ENCODE data around the gene RRP9.
"Not testable (repeated sequence)": the region's sequence is repeated elsewhere in the genome, so short reads cannot be mapped to it uniquely, and the experiment has no call there.

The RRP9 gene

DNA sequence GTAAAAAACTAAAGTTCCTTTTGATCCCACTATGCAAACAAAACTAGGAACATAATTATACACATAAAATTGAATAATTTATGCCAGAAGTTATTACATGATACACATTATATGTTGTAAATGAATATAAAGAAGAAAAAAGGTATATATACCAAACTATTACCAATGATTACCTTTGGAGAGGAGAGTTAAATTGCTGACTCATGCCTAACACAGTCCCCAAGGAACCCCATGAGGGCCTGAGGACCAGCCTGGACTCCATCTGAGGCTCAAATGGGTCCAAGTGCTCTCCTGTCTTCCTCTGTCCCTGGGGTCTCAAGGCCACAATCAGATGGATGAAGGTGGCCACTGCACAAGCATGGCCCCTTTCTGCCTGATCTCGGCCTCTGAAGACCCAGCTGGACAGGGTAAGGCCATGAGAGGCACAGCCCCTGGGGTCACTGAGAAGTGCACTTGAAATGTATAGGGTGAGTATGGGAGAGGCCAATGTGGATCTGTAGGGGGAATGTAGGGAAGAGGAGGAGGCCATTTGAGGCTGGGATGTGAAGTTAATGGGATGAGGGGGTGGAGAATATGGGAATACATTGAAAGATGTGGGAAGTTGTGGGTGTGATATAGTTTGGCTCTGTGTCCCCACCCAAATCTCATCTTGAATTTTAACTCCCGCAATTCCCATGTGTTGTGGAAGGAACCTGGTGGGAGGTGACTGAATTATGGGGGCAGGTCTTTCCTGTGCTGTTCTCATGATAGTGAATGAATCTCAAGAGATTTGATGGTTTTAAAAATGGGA, 37.5 kb downstream of the RRP9 start:
- no peak for DNase-seq (ENCODE audit: low read depth, low spot score)

GRCh38 chr3:51902361-51902760, 39.3 kb downstream of the RRP9 start:
- not testable (repeated sequence) for DNase-seq (ENCODE audit: low read depth, low spot score)

GRCh38 chr3:51900043-51900442, 41.7 kb downstream of the RRP9 start:
- not testable (repeated sequence) for DNase-seq (ENCODE audit: low read depth, low spot score)

DNA sequence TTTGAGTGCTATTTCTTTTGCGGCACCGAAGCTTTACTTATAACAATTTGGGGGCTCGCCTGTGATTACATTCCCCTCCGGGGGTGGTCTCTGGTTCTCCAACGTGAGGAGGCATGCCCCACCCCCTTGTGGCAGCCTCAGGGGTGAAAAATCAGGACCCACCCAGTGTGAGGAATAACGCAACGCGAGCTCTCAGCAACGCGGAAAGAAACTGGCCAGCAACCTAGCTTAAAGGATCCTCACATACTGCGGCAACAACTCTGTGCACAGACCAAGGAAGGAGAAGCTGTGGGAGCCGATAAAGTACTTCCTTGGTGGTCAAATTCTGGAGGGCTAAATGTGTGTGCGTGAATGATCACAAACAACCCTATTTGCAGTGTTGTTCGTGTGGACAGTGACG, 44.3 kb downstream of the RRP9 start:
- DNase-seq (ENCODE audit: low read depth, low spot score): no peak

DNA sequence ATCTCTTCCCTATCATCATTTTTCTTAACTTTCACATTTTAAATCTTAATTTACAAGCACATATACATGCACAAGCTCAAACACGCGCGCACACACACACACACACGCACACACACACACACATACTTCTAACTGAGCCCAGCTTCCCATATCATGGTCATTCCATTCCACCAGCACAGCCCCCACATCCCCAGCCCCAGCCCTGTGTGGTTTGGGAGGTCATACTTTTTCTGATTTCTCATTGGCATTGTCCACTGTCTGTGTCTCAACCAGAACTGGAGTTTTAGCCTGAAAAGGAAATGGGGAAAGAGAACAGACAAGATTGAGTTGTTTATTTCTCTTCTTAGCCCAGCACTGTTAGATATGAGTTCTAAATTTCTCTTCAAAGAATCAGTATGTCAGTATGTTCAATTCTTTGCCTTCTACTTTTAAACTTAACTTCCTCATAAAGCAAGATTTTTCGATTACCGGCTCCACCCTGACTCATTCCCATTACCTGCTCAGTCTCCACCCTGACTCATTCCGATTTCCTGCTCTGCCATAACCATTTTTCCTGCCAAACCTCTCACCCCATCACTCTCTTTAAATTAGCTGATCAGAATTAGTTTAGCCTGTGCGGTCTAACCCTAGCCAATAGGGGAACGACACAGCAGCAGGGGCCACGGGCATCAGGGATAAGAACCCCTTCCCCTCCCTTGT, 44.9 kb downstream of the RRP9 start:
- DNase-seq (ENCODE audit: low read depth, low spot score): no peak

GRCh38 chr3:51894939-51895338, 46.8 kb downstream of the RRP9 start:
- DNase-seq (ENCODE audit: low read depth, low spot score): no peak

DNA sequence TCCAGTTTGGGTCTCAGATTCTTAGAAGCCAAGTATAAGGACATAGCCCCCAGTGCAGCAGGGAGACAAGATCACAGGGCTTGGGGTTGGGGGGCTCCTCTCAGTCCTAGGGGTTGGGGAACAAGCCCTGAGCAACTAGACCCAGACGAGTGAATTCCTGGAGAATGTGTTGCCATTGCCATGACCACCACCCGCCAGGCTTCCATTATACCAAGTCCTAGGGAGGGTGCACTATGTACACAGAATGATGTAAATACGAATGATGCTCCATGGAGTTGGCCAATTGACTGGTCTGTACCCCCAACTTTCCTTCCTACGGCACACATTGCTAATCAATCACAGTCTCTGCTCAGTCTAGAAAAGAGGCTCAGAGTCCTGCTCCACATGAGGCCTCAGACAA, 47.3 kb downstream of the RRP9 start:
- DNase-seq (ENCODE audit: low read depth, low spot score): no peak

DNA sequence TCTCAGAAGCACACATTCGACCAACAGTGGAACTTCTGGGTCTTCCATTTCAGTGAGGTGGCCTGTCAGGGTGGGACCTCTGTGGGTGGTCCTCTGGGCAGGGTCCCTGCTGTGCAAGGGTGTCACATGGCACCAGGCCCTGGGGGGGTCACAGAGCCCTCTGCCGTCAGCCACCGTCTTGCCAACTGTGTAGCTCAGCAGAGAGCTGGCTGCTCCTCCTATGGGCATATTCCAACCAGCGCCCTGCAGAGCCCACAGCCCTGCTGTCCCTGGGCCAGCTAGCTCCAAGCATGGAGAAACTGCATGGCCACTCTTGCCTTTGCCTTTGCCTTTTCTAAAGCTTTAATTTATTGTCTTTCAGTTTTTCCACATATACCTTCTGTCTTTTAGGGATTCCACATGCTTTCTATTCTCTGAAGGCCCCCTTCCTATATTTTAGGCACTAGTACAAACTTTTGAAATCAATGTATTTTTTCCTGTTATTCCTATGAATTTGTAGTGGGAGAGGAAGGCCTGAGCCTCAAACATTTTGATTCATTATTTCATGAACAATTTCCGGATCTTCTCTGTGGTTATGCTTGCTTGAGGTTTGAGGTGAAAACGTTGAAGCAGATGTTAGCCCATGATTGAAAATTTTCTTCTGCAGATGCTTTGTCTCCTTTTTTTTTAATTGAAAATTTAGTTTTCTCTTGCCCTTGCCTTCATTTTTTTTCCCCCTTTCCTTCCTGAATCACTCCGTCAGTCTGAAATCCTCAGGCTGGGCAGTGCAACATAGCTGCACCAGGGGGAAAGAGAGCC, 50.3 kb downstream of the RRP9 start:
- DNase-seq (ENCODE audit: low read depth, low spot score): no peak

- DNase-seq (ENCODE audit: low read depth, low spot score): no peak
These were observed 53.1 kb downstream of the RRP9 start for GRCh38 chr3:51888463-51889105.

DNA sequence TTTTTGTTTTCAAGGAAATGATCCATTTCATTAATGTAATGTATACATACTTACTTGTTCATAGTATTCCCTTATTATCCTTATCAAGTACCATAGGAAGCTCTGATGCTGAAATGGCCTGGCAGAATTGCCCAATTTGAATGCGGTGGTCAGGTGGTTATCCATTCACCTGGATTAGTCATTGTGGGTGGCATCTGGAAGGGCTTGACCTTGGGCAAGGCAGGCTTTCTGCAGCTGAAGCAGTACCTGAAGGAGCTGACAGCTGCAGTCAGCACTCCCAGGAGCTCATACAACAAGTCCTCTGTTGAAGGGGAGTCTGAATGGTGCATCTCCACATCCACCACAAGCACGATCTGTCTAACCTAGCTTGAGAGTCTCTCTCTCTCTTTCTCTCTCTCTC, 54.1 kb downstream of the RRP9 start:
- no peak for DNase-seq (ENCODE audit: low read depth, low spot score)

GRCh38 chr3:51886447-51886846, 55.3 kb downstream of the RRP9 start:
- no peak for DNase-seq (ENCODE audit: low read depth, low spot score)

Measured in brain pericyte (primary cell).